DOHH2 (cell line): ENCODE data around the gene ZRANB1.

ENCODE experiments used
- EZH2phosphoT487 ChIP-seq: fragments of 200-600 bp; sonication (generic); IDR thresholded peaks from 2 replicates; pipeline ENCODE4 v1.6.1; 2017; ENCODE audit warnings: borderline replicate concordance, mild to moderate bottlenecking, antibody characterized with exemption, low read length, moderate library complexity, mixed read lengths
- TF ChIP-seq, protein P1 (sequence below): fragments of 200-600 bp; sonication (generic); IDR thresholded peaks from one replicate; pipeline ENCODE4 v1.5.1; 2014; ENCODE audit warnings: antibody characterized with exemption, mild to moderate bottlenecking, low read depth, low read length; ENCODE audit not compliant: poor library complexity, severe bottlenecking

DNA sequence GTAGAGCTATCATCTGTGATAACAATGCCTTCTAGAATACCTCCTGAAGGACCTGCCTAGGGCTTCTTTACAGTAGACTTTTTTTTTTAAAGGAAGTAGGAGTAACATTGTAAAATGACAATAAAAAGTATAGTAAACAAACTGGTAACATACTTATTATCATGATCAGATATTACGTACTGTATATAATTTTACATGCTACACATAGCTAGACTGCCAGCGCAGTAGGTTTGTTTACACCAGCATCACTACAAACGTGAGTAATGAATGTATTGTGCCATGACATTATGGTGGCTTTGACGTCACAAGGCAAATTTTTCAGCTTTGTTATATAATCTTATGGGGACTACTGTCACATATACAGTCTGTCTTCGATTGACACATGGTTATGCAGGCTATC lies 15.4 kb upstream of the ZRANB1 start:
- TF ChIP-seq, protein P1, sequence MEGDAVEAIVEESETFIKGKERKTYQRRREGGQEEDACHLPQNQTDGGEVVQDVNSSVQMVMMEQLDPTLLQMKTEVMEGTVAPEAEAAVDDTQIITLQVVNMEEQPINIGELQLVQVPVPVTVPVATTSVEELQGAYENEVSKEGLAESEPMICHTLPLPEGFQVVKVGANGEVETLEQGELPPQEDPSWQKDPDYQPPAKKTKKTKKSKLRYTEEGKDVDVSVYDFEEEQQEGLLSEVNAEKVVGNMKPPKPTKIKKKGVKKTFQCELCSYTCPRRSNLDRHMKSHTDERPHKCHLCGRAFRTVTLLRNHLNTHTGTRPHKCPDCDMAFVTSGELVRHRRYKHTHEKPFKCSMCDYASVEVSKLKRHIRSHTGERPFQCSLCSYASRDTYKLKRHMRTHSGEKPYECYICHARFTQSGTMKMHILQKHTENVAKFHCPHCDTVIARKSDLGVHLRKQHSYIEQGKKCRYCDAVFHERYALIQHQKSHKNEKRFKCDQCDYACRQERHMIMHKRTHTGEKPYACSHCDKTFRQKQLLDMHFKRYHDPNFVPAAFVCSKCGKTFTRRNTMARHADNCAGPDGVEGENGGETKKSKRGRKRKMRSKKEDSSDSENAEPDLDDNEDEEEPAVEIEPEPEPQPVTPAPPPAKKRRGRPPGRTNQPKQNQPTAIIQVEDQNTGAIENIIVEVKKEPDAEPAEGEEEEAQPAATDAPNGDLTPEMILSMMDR, result no peak
- no peak for TF ChIP-seq EZH2phosphoT487
